PFSK-1 (cell line): ENCODE measurements around the gene FOXA3.

Experiments
- POLR2AphosphoS5 ChIP-seq: IDR thresholded peaks from 2 replicates; pipeline ENCODE4 v1.6.1; 2012; ENCODE audit warnings: low read depth, mild to moderate bottlenecking, control low read depth, low read length, moderate library complexity
- REST ChIP-seq, 2 experiments: IDR thresholded peaks; 2 replicates each; pipeline versions ENCODE4 v1.6.1 to v1.8.0; 2011 to 2012; ENCODE audit warnings: low read depth in 2 of 2, low read length in 2 of 2, control low read depth in 1 of 2, inconsistent platforms in 1 of 2, mild to moderate bottlenecking in 1 of 2, moderate library complexity in 1 of 2; ENCODE audit not compliant: insufficient read depth in 1 of 2
- SIN3A ChIP-seq: IDR thresholded peaks from 2 replicates; pipeline ENCODE4 v1.6.1; 2012; ENCODE audit warnings: mild to moderate bottlenecking, low read length, moderate library complexity, borderline replicate concordance; ENCODE audit not compliant: insufficient read depth

GRCh38 chr19:45900738-45901431 lies 36.8 kb downstream of the FOXA3 start:
- TF ChIP-seq POLR2AphosphoS5 = no peak
- TF ChIP-seq REST (IDR thresholded peaks at IDR 0.05; ENCODE audit: insufficient read depth in 1 of 2, low read depth in 2 of 2, low read length in 2 of 2) = no peak
- no peak for TF ChIP-seq SIN3A
